ENCODE results near the gene FAM117A.

GRCh38 chr17:49734515-49735490 is 29.1 kb downstream of the FAM117A start:
- no peak for TF ChIP-seq CTCF (IDR thresholded peaks at IDR 0.05; ENCODE audit: low read depth, low read length, poor library complexity, severe bottlenecking)
- TF ChIP-seq EZH2phosphoT487 (IDR thresholded peaks at IDR 0.05; ENCODE audit: borderline replicate concordance, low read length), result no peak

Measured in DOHH2 (cell line).